ENCODE measurements around the gene CNEP1R1.

CNEP1R1 gene

GRCh38 chr16:50021544-50021943 is 3.5 kb upstream of the CNEP1R1 start:
- DNase-seq: no peak

DNA sequence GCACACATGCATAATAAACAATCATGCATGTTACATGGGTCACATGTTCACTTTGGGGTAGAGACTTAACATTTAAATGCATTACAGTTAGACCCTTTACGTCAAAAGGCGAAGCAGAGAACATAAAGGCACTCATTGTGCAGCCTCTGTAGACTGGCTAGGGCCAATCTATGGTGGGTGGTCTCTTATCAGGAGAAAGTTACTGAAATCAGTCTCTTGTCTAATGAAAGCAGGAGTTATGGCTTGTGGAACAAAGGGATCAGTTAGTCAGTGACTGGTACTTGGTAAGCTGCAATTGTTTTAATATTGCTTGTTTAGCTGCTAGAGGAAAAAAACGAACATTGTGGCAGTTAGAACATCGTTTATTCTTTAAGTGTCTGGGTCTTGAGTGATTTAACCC is 1.4 kb upstream of the CNEP1R1 start:
- DNase-seq: no peak

- no peak for DNase-seq
Measured at GRCh38 chr16:50024207-50024606, 818 bp upstream of the CNEP1R1 start.

DNA sequence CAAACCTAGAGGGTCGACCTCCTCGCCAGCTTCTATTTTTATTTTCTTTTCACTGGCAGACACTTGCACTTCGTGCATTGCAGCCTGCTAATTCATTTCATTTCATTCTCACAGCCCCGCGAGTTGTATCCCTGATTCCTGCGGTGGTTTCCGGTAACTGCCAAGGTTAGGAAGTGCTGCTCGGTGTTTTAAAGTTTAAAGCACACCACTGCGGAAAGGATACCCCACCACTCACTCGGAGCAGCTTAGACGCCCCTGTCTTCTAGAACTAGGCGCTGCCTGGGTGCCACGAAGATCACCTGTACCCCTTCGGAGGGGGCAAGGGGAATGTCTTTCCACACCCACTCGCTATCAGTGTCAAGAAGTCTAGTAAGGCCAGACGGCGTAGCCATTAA is 509 bp downstream of the CNEP1R1 start:
- peak; percentile 29 for DNase-seq

DNA sequence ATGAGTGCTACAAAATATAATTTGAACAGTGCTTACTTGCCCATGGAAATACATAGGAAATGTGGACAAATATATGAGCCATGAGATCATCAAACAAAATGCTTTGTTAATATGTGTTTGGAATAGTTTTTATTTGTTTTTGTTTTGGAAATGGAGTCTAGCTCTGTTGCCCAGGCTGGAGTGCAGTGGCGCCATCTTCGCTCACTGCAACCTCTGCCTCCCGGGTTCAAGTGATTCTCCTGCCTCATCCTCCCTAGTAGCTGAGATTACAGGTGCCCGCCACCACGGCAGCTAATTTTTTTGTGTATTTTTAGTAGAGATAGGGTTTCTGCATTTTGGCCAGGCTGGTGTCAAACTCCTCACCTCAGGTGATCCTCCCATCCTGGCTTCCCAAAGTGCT is 2.8 kb downstream of the CNEP1R1 start:
- no peak for DNase-seq

GRCh38 chr16:50035468-50035992 is 10.5 kb downstream of the CNEP1R1 start:
- DNase-seq: no peak

DNA sequence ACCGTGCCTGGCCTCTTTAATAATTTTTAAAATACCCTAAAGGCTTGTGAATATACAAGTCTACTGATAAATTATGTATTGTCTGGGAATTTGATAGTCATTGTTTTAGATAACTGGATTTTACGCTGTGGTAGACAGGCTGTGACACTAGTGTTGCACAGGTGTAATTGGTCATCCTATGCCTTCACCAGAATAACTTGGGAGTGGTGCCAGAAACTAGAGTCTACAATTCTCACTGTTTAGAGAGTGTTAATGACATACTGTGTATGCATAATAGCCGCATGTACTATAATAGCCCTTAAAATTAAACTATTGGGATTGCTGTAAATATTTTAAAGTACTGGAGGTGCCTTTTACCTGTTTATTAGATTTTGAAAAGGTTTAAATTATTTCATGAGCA is 11.4 kb downstream of the CNEP1R1 start:
- DNase-seq: no peak

- DNase-seq: no peak
Measured at GRCh38 chr16:50037662-50038220, 12.7 kb downstream of the CNEP1R1 start.

- DNase-seq: no peak
Measured at GRCh38 chr16:50038286-50038685, 13.3 kb downstream of the CNEP1R1 start.

GRCh38 chr16:50038756-50039529 is 13.9 kb downstream of the CNEP1R1 start:
- no peak for DNase-seq

GRCh38 chr16:50040018-50040417 is 15.0 kb downstream of the CNEP1R1 start:
- DNase-seq: no peak

GRCh38 chr16:50040710-50041109 is 15.7 kb downstream of the CNEP1R1 start:
- no peak for DNase-seq

DNA sequence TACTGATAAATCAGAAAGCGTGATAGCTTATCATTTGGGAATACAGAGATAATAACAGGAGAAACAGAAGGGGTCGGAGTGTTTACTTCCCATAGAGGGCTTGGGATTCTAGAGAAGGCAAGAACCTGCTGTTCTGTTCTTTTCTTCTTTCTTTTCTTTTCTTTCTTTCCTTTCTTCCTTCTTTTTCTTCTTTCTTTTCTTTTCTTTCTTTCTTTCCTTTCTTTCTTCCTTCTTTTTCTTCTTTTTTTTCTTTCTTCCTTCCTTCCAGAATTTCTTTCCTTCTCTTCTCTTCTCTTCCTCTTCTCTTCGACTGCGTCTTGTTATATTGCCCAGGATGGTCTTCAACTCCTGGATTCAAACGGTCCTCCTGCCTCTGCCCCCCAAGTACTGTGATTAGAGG is 18.3 kb downstream of the CNEP1R1 start:
- no peak for DNase-seq

- no peak for DNase-seq
Measured at GRCh38 chr16:50045412-50045811, 20.4 kb downstream of the CNEP1R1 start.

- no peak for DNase-seq
Measured at GRCh38 chr16:50046853-50047252, 21.8 kb downstream of the CNEP1R1 start.

GRCh38 chr16:50047864-50048263 is 22.8 kb downstream of the CNEP1R1 start:
- DNase-seq: no peak

- no peak for DNase-seq
Measured at GRCh38 chr16:50050802-50051201, 25.8 kb downstream of the CNEP1R1 start.

DNA sequence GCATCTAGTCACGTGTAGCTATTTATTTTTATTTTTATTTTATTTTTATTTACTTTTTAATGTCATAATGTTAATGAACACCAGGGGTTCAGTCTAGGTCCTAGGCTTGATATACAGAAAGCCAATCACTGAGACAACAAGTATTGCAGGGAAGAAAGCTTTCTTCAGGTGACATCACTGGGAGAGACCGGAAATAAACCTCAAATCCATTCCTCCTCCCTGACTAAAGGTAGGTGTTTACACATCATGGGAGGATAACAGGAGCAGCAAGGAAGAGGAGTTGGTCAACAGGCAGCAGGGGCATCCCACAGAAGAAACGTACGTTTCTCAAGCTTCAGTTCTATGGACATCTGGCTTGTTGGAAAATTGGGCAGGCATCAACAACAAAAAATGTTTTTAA is 31.2 kb downstream of the CNEP1R1 start:
- DNase-seq: no peak

DNA sequence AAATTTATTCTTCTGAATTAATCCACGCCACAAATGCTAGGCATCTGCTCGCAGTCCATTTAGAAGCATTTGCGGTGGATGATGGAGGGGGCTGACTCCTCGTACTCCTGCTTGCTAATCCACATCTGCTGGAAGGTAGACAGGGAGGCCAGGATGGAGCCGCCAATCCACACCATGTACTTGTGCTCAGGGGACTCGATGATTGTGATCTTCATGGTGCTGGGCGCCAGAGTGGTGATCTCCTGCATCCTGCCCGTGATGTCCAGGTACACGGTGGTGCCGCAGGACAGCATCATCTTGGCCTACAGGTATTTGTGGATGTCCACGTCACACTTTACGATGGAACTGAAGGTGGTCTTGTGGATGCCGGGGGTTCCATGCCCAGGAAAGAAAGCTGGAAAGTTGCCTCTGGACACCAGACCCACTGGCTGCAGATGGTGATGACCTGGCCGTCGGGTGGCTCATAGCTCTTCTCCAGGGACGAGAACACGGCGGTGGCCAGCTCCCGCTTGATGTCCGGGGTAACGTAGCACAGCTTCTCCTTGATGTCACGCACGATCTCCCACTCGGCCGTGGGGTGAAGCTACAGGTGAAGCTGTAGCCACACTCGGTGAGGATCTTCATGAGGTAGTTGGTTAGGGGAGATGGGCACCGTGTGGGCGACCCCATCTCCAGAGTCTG is 33.2 kb downstream of the CNEP1R1 start:
- no peak for DNase-seq

- no peak for DNase-seq
Measured at GRCh38 chr16:50059111-50059510, 34.1 kb downstream of the CNEP1R1 start.

- DNase-seq: no peak
Measured at GRCh38 chr16:50059669-50060068, 34.6 kb downstream of the CNEP1R1 start.

DNA sequence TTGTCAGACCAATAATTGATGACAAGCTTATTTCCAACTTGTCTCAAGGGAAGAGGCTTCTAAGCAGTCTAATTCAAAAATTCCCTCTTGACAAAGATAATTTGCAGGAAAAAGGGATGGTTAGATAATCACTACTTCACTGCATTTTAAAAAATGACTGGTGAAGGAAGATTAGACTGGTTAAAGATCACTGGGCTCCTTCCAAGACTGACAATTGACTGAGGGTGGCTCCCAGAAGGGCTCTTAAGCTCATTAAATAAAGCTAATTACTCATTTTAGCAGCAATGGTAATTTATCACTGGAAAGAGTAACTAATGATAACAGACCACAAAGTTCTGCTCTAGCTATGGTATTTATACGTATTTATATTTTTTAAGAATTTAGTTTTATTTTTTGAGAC is 36.3 kb downstream of the CNEP1R1 start:
- no peak for DNase-seq

GRCh38 chr16:50065241-50065623 is 40.2 kb downstream of the CNEP1R1 start:
- no peak for DNase-seq

Data from stimulated activated CD4-positive, alpha-beta T cell treated with anti-CD3 and anti-CD28 coated beads, Interleukin-4, amount 100 ng/mL, for 24 hours (primary cell).